HG03575 (cell line): ENCODE data around the gene RIMS3.
"Not testable (repeated sequence)": the region's sequence is repeated elsewhere in the genome, so short reads cannot be mapped to it uniquely, and the experiment has no call there.

Source experiments
- ATAC-seq: cut with Tn5 transposase; IDR thresholded peaks from one replicate; pipeline ENCODE4 v1.9.1; 2021; ENCODE audit not compliant: unreplicated experiment, insufficient number of reproducible peaks, low FRiP score; ENCODE audit errors: extremely low read depth

RIMS3 gene

DNA sequence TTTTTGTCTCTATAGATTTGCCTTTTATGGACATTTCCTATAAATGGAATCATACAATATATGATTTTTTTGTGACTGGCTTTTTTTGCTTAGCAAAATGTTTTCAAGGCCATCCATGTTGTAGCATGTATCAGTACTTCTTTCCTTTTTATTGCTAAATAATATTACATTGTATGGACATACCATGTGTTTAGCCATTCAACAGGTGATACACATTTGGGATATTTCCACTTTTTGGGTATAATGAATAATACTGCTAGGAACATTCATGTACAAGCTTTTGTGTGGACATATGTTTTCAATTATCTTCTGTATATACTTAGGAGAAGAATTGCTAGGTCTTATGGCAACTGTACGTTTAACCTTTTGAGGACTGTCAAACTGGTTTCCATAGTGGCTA lies 47.4 kb downstream of the RIMS3 start:
- no peak for ATAC-seq

GRCh38 chr1:40612345-40612831 lies 53.1 kb downstream of the RIMS3 start:
- no peak for ATAC-seq

GRCh38 chr1:40610156-40610555 lies 55.3 kb downstream of the RIMS3 start:
- ATAC-seq, result no peak

DNA sequence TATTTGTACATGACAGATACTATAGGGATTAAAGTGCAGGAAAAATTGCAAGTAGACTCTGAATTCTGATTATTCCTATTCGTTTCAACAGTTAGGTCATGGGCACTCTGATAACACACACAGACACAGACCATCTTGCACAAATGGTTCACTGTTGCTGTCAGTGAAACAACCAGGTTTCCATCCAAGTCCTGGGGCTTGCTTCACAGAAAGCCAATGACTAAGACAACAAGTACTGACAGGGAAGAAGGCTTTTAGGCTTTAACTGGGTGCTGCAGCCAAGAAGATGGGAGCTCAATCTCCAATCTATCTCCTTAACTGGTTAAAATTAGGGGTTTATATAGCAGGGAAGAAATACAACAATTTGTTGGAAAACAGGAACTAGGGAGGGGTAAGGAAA lies 57.6 kb downstream of the RIMS3 start:
- no peak for ATAC-seq

DNA sequence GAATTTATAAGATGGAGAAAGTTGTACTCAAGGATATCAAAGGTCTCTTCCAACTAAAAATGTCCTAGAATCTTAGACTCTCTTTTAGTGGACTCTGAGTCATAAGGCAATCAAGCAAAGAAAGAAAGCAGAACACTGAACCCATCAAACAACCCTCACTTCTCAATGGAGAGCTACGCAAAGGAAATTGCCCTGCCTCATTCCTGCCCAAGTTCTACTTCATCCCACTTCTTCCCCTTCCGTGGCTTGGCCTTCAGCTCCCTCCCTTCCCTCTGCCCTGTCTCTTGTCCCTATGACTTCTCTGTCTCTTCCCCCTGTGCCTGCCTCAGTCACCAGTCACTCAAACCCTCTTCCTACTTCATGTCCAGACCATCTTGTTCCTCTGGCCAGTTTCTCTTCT lies 58.5 kb downstream of the RIMS3 start:
- ATAC-seq, result no peak

DNA sequence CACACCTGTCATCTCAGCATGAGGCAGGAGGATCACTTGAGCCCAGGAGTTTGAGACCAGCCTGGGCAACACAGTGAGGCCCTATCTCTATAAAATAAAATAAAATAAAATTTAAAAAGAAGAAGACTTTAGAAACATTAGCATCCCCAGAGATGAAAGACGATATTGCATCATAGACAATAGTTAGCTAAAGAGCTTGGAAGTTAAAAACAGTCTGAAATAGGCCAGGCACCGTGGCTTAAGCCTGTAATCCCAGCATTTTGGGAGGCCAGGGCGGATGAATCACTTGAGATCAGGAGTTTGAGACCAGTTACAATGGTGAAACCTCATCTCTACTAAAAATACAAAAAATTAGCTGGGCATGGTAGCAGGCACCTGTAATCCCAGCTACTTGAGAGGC lies 59.3 kb downstream of the RIMS3 start:
- ATAC-seq, result no peak

- ATAC-seq, result no peak
Measured at GRCh38 chr1:40599926-40600325, 65.6 kb downstream of the RIMS3 start.

DNA sequence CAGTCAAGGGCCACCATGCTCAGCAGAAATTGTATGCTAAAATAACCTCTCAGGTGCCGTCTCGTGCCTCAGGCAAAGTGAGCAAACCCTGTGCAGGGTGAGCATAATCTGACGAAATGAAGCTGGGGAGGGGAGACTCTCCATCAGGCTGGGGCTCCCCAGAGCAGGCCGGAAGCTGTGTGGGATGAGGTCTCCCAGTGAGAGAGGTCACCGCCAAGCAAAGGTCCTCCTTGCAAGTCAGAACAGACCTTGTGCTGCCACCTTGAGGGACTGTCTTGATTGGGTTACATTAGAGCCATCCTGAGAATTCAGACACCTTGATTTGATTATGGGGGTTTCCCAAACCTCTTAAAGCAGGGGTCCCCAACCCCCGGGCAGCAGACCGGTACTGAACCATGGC lies 69.9 kb downstream of the RIMS3 start:
- no peak for ATAC-seq

- no peak for ATAC-seq
Measured at GRCh38 chr1:40594187-40594531, 71.3 kb downstream of the RIMS3 start.

GRCh38 chr1:40593449-40594186 lies 71.9 kb downstream of the RIMS3 start:
- no peak for ATAC-seq

DNA sequence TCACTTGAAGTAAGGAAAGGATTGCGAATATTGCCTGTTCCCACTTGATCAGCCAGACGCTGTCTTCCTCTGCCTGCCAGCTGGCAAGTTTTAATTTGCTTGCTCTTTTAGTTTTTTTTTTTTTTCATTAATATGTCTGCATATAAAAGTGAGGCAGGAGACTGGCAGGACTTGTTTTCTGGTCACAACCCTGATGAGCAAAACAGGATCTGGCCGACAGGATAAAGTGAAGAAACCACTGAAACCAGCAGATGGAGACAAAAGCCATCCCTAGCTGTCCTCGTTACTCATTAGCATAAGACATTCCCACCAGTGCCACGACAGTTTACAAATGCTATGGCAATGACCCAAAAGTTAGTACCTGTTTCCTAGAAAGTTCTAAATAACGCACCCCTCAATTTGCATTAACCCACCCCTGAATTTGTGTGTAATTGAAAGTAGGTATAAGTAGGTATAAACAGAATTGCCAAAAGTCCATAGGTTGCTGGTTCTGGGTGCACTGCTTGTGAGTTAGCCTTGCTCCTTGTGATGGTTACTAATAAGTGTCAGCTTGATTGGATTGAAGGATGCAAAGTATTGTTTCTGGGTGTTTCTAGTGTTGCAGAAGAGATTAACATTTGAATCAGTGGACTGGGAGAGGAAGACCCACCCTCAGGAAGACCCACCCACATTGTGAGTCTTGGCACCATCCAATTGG lies 73.2 kb downstream of the RIMS3 start:
- ATAC-seq, result no peak

DNA sequence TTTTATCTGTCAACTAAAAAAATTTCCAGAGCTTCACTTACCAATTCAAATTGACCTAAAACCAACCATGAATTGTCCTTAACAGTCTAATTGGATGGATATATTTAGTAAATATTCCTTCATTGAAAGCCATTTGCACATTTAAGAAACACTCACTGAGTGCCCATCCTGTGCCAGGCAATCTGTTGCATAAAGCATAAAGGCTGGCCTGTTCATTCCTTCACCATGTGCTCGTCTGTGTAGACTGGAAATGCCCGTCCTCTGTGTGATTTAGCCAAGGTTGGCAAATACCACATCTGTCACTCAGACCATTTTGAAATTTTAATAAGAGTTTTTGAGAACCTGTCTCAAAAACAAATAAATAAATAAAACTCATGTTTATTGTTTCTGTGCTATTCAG lies 76.9 kb downstream of the RIMS3 start:
- ATAC-seq, result no peak

- ATAC-seq, result no peak
Measured at GRCh38 chr1:40583980-40584379, 81.5 kb downstream of the RIMS3 start.

DNA sequence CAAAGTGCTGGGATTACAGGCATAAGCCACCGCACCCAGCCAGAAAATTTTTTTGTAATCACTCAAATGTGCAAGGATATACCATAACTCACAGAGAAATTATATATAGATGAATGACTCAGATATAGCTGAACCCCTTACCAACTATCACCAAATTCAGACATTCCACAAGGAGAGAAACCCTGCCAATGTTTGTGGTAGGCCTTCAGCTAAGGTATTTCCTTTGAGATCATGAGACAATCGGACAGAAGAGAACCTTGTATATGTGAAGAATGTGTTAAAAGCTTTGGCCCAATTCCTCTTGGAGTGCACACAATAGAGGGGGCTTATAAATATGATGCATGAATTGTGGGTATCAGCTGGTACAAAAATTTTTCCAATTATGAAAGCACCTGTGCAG lies 83.4 kb downstream of the RIMS3 start:
- no peak for ATAC-seq

GRCh38 chr1:40575336-40575735 lies 90.1 kb downstream of the RIMS3 start:
- ATAC-seq, result no peak

DNA sequence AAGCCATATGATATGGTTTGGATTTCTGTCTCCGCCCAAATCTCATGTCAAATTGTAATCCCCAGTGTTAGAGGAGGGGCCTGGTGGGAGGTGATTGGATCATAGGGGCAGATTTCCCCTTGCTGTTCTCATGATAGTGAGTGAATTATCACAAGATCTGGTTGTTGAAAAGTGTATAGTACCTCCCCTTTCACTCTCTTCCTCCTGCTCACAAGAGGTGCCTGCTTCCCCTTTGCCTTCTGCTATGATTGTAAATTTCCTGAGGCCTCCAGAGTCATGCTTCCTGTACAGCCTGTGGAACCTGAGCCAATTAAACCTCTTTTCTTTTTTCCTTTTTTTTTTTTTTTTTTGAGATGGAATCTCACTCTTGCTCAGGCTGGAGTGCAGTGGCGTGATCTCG lies 90.7 kb downstream of the RIMS3 start:
- ATAC-seq, result not testable (repeated sequence)
